Mesothelial cell of epicardium (in vitro differentiated cells): ENCODE measurements around the gene PATL1. TPM values are rescaled to one million over a fixed set of nuclear protein-coding genes. Genes with fewer than 3 reads are reported as not detected.
"Not testable (repeated sequence)": the region's sequence is repeated elsewhere in the genome, so short reads cannot be mapped to it uniquely, and the experiment has no call there.

Experiments
- DNase-seq, 2 experiments: peaks; one replicate each; pipeline ENCODE4 v3.0.0; 2021; ENCODE audit warnings: low spot score in 2 of 2; ENCODE audit not compliant: unreplicated experiment in 2 of 2
- H3K27ac Mint-ChIP-seq: 2 replicates; pipeline ENCODE4 v1.8.0; 2021; ENCODE audit warnings: mixed read lengths
- H3K27me3 Mint-ChIP-seq: 2 replicates; pipeline ENCODE4 v1.8.0; 2021; ENCODE audit warnings: low read depth, mixed read lengths
- H3K36me3 Mint-ChIP-seq: 2 replicates; pipeline ENCODE4 v1.8.0; 2021; ENCODE audit warnings: mixed read lengths
- H3K4me1 Mint-ChIP-seq: 2 replicates; pipeline ENCODE4 v1.8.0; 2021; ENCODE audit warnings: mixed read lengths
- H3K4me3 Mint-ChIP-seq: 2 replicates; pipeline ENCODE4 v1.8.0; 2021; ENCODE audit warnings: mild to moderate bottlenecking, moderate library complexity, mixed read lengths
- H3K9me3 Mint-ChIP-seq: 2 replicates; pipeline ENCODE4 v1.8.0; 2021; ENCODE audit warnings: mixed read lengths
- CTCF ChIP-seq: fragments of 200-600 bp; sonication (generic); IDR thresholded peaks from one replicate; pipeline ENCODE4 v1.5.0; 2021; ENCODE audit warnings: antibody characterized with exemption; ENCODE audit not compliant: unreplicated experiment
- total RNA-seq: library from RNA; stranded (reverse); gene quantifications from 3 replicates; pipeline ENCODE4 v1.2.1, GENCODE V29; 2021

Gene PATL1
- total RNA-seq, 1 donor from 2014 or later = 30.6 TPM

GRCh38 chr11:59641156-59641555, 27.7 kb downstream of the PATL1 start:
- TF ChIP-seq CTCF = no peak
- peaks cover 69% of the 10 kb centered on the region for H3K36me3 Mint-ChIP-seq
- no peaks in the 10 kb centered on the region for H3K9me3 Mint-ChIP-seq
- no peak for DNase-seq
- no peaks in the 10 kb centered on the region for H3K27me3 Mint-ChIP-seq
- no peak overlapping the region for H3K27ac Mint-ChIP-seq
- H3K4me1 Mint-ChIP-seq = no peaks in the 10 kb centered on the region
- no peak overlapping the region for H3K4me3 Mint-ChIP-seq

GRCh38 chr11:59630493-59630892, 38.3 kb downstream of the PATL1 start:
- H3K27me3 Mint-ChIP-seq = no peaks in the 10 kb centered on the region
- peaks cover 5% of the 10 kb centered on the region for H3K36me3 Mint-ChIP-seq
- no peak overlapping the region for H3K4me3 Mint-ChIP-seq
- TF ChIP-seq CTCF = no peak
- H3K27ac Mint-ChIP-seq = no peak overlapping the region
- no peaks in the 10 kb centered on the region for H3K4me1 Mint-ChIP-seq
- no peaks in the 10 kb centered on the region for H3K9me3 Mint-ChIP-seq
- DNase-seq = no peak

GRCh38 chr11:59629996-59630395, 38.8 kb downstream of the PATL1 start:
- no peaks in the 10 kb centered on the region for H3K4me1 Mint-ChIP-seq
- H3K9me3 Mint-ChIP-seq = no peaks in the 10 kb centered on the region
- H3K27me3 Mint-ChIP-seq = no peaks in the 10 kb centered on the region

GRCh38 chr11:59626969-59627368, 41.9 kb downstream of the PATL1 start:
- not testable (repeated sequence) for H3K4me1 Mint-ChIP-seq, H3K4me3 Mint-ChIP-seq, H3K36me3 Mint-ChIP-seq, DNase-seq, H3K27me3 Mint-ChIP-seq, H3K9me3 Mint-ChIP-seq
- peak; percentile 20 for TF ChIP-seq CTCF
- peak overlapping the region; percentile 45 for H3K27ac Mint-ChIP-seq

More at GRCh38 chr11:59629996-59630395, 38.8 kb downstream of the PATL1 start:
- DNase-seq = no peak
- Mint-ChIP-seq H3K27ac (no peak overlapping the region), H3K4me3 (no peak overlapping the region), H3K36me3 (peaks cover 2% of the 10 kb centered on the region)
- no peak for TF ChIP-seq CTCF

GRCh38 chr11:59625703-59626102, 43.1 kb downstream of the PATL1 start:
- no peak overlapping the region for H3K27ac Mint-ChIP-seq
- H3K4me3 Mint-ChIP-seq = no peak overlapping the region
- H3K9me3 Mint-ChIP-seq = no peaks in the 10 kb centered on the region
- no peaks in the 10 kb centered on the region for H3K4me1 Mint-ChIP-seq
- no peaks in the 10 kb centered on the region for H3K27me3 Mint-ChIP-seq
- DNase-seq = no peak
- H3K36me3 Mint-ChIP-seq = peaks cover 2% of the 10 kb centered on the region
- TF ChIP-seq CTCF = no peak

GRCh38 chr11:59617876-59618275, 51.0 kb downstream of the PATL1 start:
- Mint-ChIP-seq H3K27me3 (peaks cover 1% of the 10 kb centered on the region), H3K36me3 (no peaks in the 10 kb centered on the region), H3K9me3 (no peaks in the 10 kb centered on the region), H3K27ac (peak overlapping the region; percentile 51), H3K4me3 (no peak overlapping the region), H3K4me1 (peaks cover 37% of the 10 kb centered on the region)
- no peak for TF ChIP-seq CTCF
- DNase-seq = no peak
